GM18951 (cell line): ENCODE results near the gene OR2K2.

Experiments used
- POLR2A ChIP-seq: IDR thresholded peaks from 4 replicates; pipeline ENCODE4 v1.6.1; 2011; ENCODE audit warnings: mild to moderate bottlenecking; ENCODE audit not compliant: insufficient read length, insufficient read depth; ENCODE audit errors: extremely low read depth
- in situ Hi-C: fragments of 300-500 bp; cut with MboI; formaldehyde crosslinking; loops from one replicate; pipeline ENCODE4 v1.12.0; 2022; ENCODE audit warnings: low sequenced_read_pairs, mixed read lengths, inconsistent platforms; ENCODE audit not compliant: unreplicated experiment

Gene OR2K2

DNA sequence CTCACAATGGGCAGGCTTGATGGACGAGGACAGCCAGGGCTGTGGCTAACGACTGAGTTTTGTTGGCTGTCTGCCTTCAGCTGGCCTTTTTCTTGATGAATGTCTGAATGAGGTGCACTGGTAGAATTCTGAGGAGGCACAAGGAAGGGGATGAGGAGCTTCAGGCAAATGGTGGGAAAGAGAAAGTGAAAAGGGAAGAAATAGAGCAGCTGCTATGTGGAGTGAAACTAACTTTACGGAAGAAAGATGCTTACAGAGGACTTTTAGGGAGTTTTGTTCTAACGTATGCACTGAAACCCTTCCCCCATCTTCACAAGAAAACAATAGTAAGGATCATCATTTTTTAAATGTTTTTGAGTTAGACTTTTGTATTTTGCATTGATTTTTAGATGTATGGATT, 45.3 kb downstream of the OR2K2 start:
- in situ Hi-C loops, result loop anchor here (25.0 kb wide), 1 partner anchor 247 kb away; the partner anchor contains the start of gene LPAR1
- no peak for TF ChIP-seq POLR2A

- in situ Hi-C loops, result loop anchor here (25.0 kb wide), 1 partner anchor 246 kb away; the partner anchor contains the start of gene LPAR1
- TF ChIP-seq POLR2A, result no peak
These were observed 47.2 kb downstream of the OR2K2 start for GRCh38 chr9:111282845-111283244.

DNA sequence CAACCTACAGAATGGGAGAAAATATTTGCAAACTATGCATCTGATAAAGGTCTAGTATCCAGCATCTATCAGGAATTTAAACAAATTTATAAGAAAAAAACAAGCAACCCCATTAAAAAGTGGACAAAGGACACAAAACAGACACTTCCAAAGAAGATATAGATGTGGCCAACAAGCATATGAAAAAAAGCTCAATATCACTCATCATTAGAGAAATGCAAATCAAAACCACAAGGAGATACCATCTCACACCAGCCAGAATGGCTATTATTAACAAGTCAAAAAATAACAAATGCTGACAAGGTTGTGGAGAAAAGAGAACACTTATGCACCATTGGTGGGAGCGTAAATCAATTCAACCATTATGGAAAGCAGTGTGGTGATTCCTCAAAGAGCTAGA, 49.2 kb downstream of the OR2K2 start:
- in situ Hi-C loops, result loop anchor here (25.0 kb wide), 1 partner anchor 243 kb away; the partner anchor contains the start of gene LPAR1
